SU-DHL-6 (cell line): ENCODE data around the gene DMD.

Source experiments
- H2AFZ ChIP-seq: fragments of 200-600 bp; sonication (generic); 2 replicates; pipeline ENCODE4 v1.6.1; 2014; ENCODE audit warnings: low read depth, mild to moderate bottlenecking, moderate library complexity, mixed read lengths, antibody characterized with exemption, low read length; ENCODE audit not compliant: severe bottlenecking
- H3F3A ChIP-seq: fragments of 200-600 bp; shearing (Covaris generic); 2 replicates; pipeline ENCODE4 v1.6.0; 2016; ENCODE audit warnings: antibody characterized with exemption, mild to moderate bottlenecking; ENCODE audit not compliant: insufficient read depth
- H3K27ac ChIP-seq: fragments of 200-600 bp; sonication (generic); 2 replicates; pipeline ENCODE4 v1.5.1; 2016; ENCODE audit warnings: low read depth, mild to moderate bottlenecking, low read length, moderate library complexity, mixed read lengths
- H3K27me3 ChIP-seq: fragments of 200-600 bp; sonication (generic), shearing (Covaris generic); 2 replicates; pipeline ENCODE4 v1.6.0; 2014; ENCODE audit warnings: mild to moderate bottlenecking, low read length
- H3K36me3 ChIP-seq: fragments of 200-600 bp; sonication (generic); 2 replicates; pipeline ENCODE4 v1.6.1; 2014; ENCODE audit warnings: mild to moderate bottlenecking, low read length, mixed read lengths
- H3K4me2 ChIP-seq: fragments of 300-600, 200-600 bp; shearing (Covaris generic), sonication (generic); 2 replicates; pipeline ENCODE4 v1.6.0; 2014; ENCODE audit warnings: low read length, low read depth, mild to moderate bottlenecking; ENCODE audit not compliant: poor library complexity, severe bottlenecking
- H3K4me3 ChIP-seq: fragments of 200-600 bp; sonication (generic); 2 replicates; pipeline ENCODE4 v1.5.1; 2014; ENCODE audit warnings: antibody characterized with exemption, low read length, mild to moderate bottlenecking, mixed read lengths; ENCODE audit not compliant: insufficient read depth, poor library complexity, severe bottlenecking
- H3K79me2 ChIP-seq: fragments of 200-600 bp; sonication (generic); 2 replicates; pipeline ENCODE4 v1.6.1; 2014; ENCODE audit warnings: mild to moderate bottlenecking, low read length, moderate library complexity; ENCODE audit not compliant: insufficient read depth
- H3K9ac ChIP-seq: fragments of 200-600 bp; sonication (generic); 2 replicates; pipeline ENCODE4 v1.7.0; 2014; ENCODE audit warnings: mild to moderate bottlenecking, low read length
- H3K9me2 ChIP-seq: fragments of 200-600 bp; sonication (generic); replicated peaks from 2 replicates; pipeline ENCODE4 v1.6.1; 2014; ENCODE audit warnings: low read length; ENCODE audit not compliant: insufficient read depth
- H3K9me3 ChIP-seq: fragments of 200-600 bp; sonication (generic); 2 replicates; pipeline ENCODE4 v1.6.1; 2014; ENCODE audit warnings: low read length, mixed read lengths; ENCODE audit not compliant: insufficient read depth
- H4K20me1 ChIP-seq: fragments of 200-600 bp; sonication (generic); 2 replicates; pipeline ENCODE4 v1.6.1; 2014; ENCODE audit warnings: low read depth, mild to moderate bottlenecking, antibody characterized with exemption, low read length, moderate library complexity, mixed read lengths
- CTCF ChIP-seq: fragments of 200-600 bp; sonication (generic); IDR thresholded peaks from one replicate; pipeline ENCODE4 v1.5.1; 2017; ENCODE audit warnings: antibody characterized with exemption, mild to moderate bottlenecking, low read length, moderate library complexity; ENCODE audit not compliant: insufficient read depth, poor library complexity, severe bottlenecking
- EZH2phosphoT487 ChIP-seq: fragments of 200-600 bp; sonication (generic), shearing (Covaris generic); conservative IDR thresholded peaks from 2 replicates; pipeline ENCODE4 v1.6.1; 2018; ENCODE audit warnings: mild to moderate bottlenecking, antibody characterized with exemption, low read length, moderate library complexity, mixed read lengths

DMD gene

GRCh38 chrX:32597777-32598176 is 613.6 kb downstream of the DMD start:
- Histone ChIP-seq H3K36me3 (no peaks in the 10 kb centered on the region), H3K27ac (no peak overlapping the region), H3K9ac (no peak overlapping the region), H3K4me3 (no peak overlapping the region), H3K4me2 (no peak overlapping the region), H2AFZ (no peak overlapping the region), H3F3A (no peaks in the 10 kb centered on the region), H3K9me2 (no peaks in the 10 kb centered on the region), H4K20me1 (no peaks in the 10 kb centered on the region), H3K27me3 (no peaks in the 10 kb centered on the region), H3K79me2 (no peaks in the 10 kb centered on the region), H3K9me3 (peaks cover 3% of the 10 kb centered on the region; the same call in 1 of the 2 replicates)
- TF ChIP-seq CTCF, result no peak
- no peak for TF ChIP-seq EZH2phosphoT487

GRCh38 chrX:32592786-32593185 is 618.6 kb downstream of the DMD start:
- H4K20me1 ChIP-seq, result no peaks in the 10 kb centered on the region
- TF ChIP-seq CTCF (no peak), EZH2phosphoT487 (no peak)

GRCh38 chrX:32591589-32591988 is 619.8 kb downstream of the DMD start:
- peaks cover 5% of the 10 kb centered on the region; the same call in 1 of the 2 replicates for H3K9me3 ChIP-seq
- no peaks in the 10 kb centered on the region for H3K27me3 ChIP-seq
- no peak overlapping the region for H3K4me2 ChIP-seq
- H3K79me2 ChIP-seq, result no peaks in the 10 kb centered on the region
- H3K9me2 ChIP-seq, result no peaks in the 10 kb centered on the region
- no peak overlapping the region for H3K27ac ChIP-seq
- H2AFZ ChIP-seq, result no peak overlapping the region
- no peaks in the 10 kb centered on the region for H4K20me1 ChIP-seq
- no peak for TF ChIP-seq EZH2phosphoT487
- no peak for TF ChIP-seq CTCF
- H3K4me3 ChIP-seq, result no peak overlapping the region
- H3F3A ChIP-seq, result no peaks in the 10 kb centered on the region
- H3K36me3 ChIP-seq, result no peaks in the 10 kb centered on the region
- no peak overlapping the region for H3K9ac ChIP-seq

More at GRCh38 chrX:32592786-32593185, 618.6 kb downstream of the DMD start:
- Histone ChIP-seq H3K36me3 (no peaks in the 10 kb centered on the region), H3K4me2 (no peak overlapping the region), H3K9me2 (no peaks in the 10 kb centered on the region), H2AFZ (no peak overlapping the region), H3K79me2 (no peaks in the 10 kb centered on the region), H3K27me3 (no peaks in the 10 kb centered on the region), H3K9ac (no peak overlapping the region), H3K4me3 (no peak overlapping the region), H3F3A (no peaks in the 10 kb centered on the region), H3K27ac (no peak overlapping the region), H3K9me3 (peaks cover 5% of the 10 kb centered on the region; the same call in 1 of the 2 replicates)
